ENCODE data around the gene IL10. TPM values are rescaled to one million over a fixed set of nuclear protein-coding genes. Genes with fewer than 3 reads are reported as not detected.

Gene IL10
- total RNA-seq, 2 experiments from 2014 or later = not detected

GRCh38 chr1:206804156-206804737 is 32.0 kb upstream of the IL10 start:
- Histone ChIP-seq H3K9me3 (ENCODE audit: low read length) (no peaks in the 10 kb centered on the region), H3K4me1 (ENCODE audit: insufficient read depth, low read length, poor library complexity, severe bottlenecking) (peaks cover 10% of the 10 kb centered on the region), H3K79me2 (ENCODE audit: insufficient read depth, low read depth, low read length) (no peaks in the 10 kb centered on the region), H3K27ac (ENCODE audit: low read depth, low read length, poor library complexity, severe bottlenecking) (no peak overlapping the region), H3K36me3 (ENCODE audit: insufficient read depth, low read length) (no peaks in the 10 kb centered on the region), H4K20me1 (ENCODE audit: insufficient read depth, low read length) (no peaks in the 10 kb centered on the region), H3K4me2 (ENCODE audit: low read length) (no peak overlapping the region), H3K4me3 (ENCODE audit: low read depth, low read length, poor library complexity, severe bottlenecking) (no peak overlapping the region), H2AFZ (ENCODE audit: low read length) (no peak overlapping the region), H3K9me2 (ENCODE audit: insufficient read depth, low read length) (no peaks in the 10 kb centered on the region)
- intact Hi-C loops (cut with micrococcal nuclease; ENCODE audit: unreplicated experiment) = no loop called here
- no peak for DNase-seq (ENCODE audit: low spot score)
- ChIA-PET POLR2A (interaction anchor here (0.6 to 1.3 kb wide), 4 partner anchors 13 to 53 kb away, joined by 3 to 5 read pairs (median 4); no protein-coding TSS in a partner anchor), CTCF (ENCODE audit: unreplicated experiment) (interaction anchor here (0.8 to 1.9 kb wide), 3 partner anchors 70 to 169 kb away, joined by 3 to 8 read pairs (median 3); partner anchors contain the start of gene DYRK3)
- no TSS peak for BruUV-seq (replicated peaks)
- TF ChIP-seq EZH2phosphoT487 (IDR thresholded peaks at IDR 0.05; ENCODE audit: borderline replicate concordance, low read depth, low read length) = no peak
- no peak for TF ChIP-seq CTCF (conservative IDR thresholded peaks at IDR 0.05; ENCODE audit: low read length)

- BruUV-seq (replicated peaks) = no TSS peak
- no peak overlapping the region; the same call in 1 of the 2 replicates for H2AFZ ChIP-seq (ENCODE audit: low read length)
- intact Hi-C loops (cut with micrococcal nuclease; ENCODE audit: unreplicated experiment) = no loop called here
- TF ChIP-seq EZH2phosphoT487 (IDR thresholded peaks at IDR 0.05; ENCODE audit: borderline replicate concordance, low read depth, low read length) = no peak
- no peaks in the 10 kb centered on the region for H3K9me2 ChIP-seq (ENCODE audit: insufficient read depth, low read length)
- ChIA-PET CTCF (ENCODE audit: unreplicated experiment) (interaction anchor here (1.5 kb wide), 1 partner anchor 140 kb away, joined by 3 read pairs; no protein-coding TSS in a partner anchor), POLR2A (interaction anchor here (0.7 to 1.3 kb wide), 3 partner anchors 14 to 52 kb away, joined by 3 to 5 read pairs (median 5); no protein-coding TSS in a partner anchor)
- no peak overlapping the region for H3K27ac ChIP-seq (ENCODE audit: low read depth, low read length, poor library complexity, severe bottlenecking)
- H3K9me3 ChIP-seq (ENCODE audit: low read length) = no peaks in the 10 kb centered on the region
- no peaks in the 10 kb centered on the region for H3K36me3 ChIP-seq (ENCODE audit: insufficient read depth, low read length)
- H3K4me3 ChIP-seq (ENCODE audit: low read depth, low read length, poor library complexity, severe bottlenecking) = no peak overlapping the region
- DNase-seq (ENCODE audit: low spot score) = peak; percentile 27
- no peaks in the 10 kb centered on the region for H3K79me2 ChIP-seq (ENCODE audit: insufficient read depth, low read depth, low read length)
- H3K4me1 ChIP-seq (ENCODE audit: insufficient read depth, low read length, poor library complexity, severe bottlenecking) = peaks cover 10% of the 10 kb centered on the region
- H4K20me1 ChIP-seq (ENCODE audit: insufficient read depth, low read length) = no peaks in the 10 kb centered on the region
- no peak overlapping the region for H3K4me2 ChIP-seq (ENCODE audit: low read length)
Measured at GRCh38 chr1:206803221-206803730, 31.0 kb upstream of the IL10 start.

GRCh38 chr1:206802401-206802800 is 30.1 kb upstream of the IL10 start:
- no peak for DNase-seq (ENCODE audit: low spot score)
- TF ChIP-seq EZH2phosphoT487 (IDR thresholded peaks at IDR 0.05; ENCODE audit: borderline replicate concordance, low read depth, low read length) (no peak), CTCF (conservative IDR thresholded peaks at IDR 0.05; ENCODE audit: low read length) (no peak)
- H3K9me3 ChIP-seq (ENCODE audit: low read length) = no peaks in the 10 kb centered on the region
- H3K36me3 ChIP-seq (ENCODE audit: insufficient read depth, low read length) = no peaks in the 10 kb centered on the region
- no peak overlapping the region for H3K4me2 ChIP-seq (ENCODE audit: low read length)
- H3K79me2 ChIP-seq (ENCODE audit: insufficient read depth, low read depth, low read length) = no peaks in the 10 kb centered on the region
- no TSS peak for BruUV-seq (replicated peaks)
- ChIA-PET POLR2A (interaction anchor here (0.7 kb wide), 1 partner anchor 9 kb away, joined by 3 read pairs; no protein-coding TSS in a partner anchor), CTCF (ENCODE audit: unreplicated experiment) (no interaction called here)
- no peaks in the 10 kb centered on the region for H3K9me2 ChIP-seq (ENCODE audit: insufficient read depth, low read length)
- intact Hi-C loops (cut with micrococcal nuclease; ENCODE audit: unreplicated experiment) = no loop called here
- H2AFZ ChIP-seq (ENCODE audit: low read length) = no peak overlapping the region
- H3K4me1 ChIP-seq (ENCODE audit: insufficient read depth, low read length, poor library complexity, severe bottlenecking) = peaks cover 10% of the 10 kb centered on the region
- no peaks in the 10 kb centered on the region for H4K20me1 ChIP-seq (ENCODE audit: insufficient read depth, low read length)
- no peak overlapping the region for H3K4me3 ChIP-seq (ENCODE audit: low read depth, low read length, poor library complexity, severe bottlenecking)
- no peak overlapping the region for H3K27ac ChIP-seq (ENCODE audit: low read depth, low read length, poor library complexity, severe bottlenecking)
